Endothelial cell of umbilical vein (primary cell): ENCODE measurements around the gene XYLT1. TPM values are rescaled to one million over a fixed set of nuclear protein-coding genes. Genes with fewer than 3 reads are reported as not detected.

Experiments used
- BruUV-seq: library from RNA; stranded (reverse); fragments of 400-500 nt; replicated peaks from 2 replicates; lab custom pipeline; 2021; lab: Mats Ljungman, UMichigan
- CTCF ChIA-PET: fragments of 300-600, 350-600 bp; sonication (Branson Sonifier 250); formaldehyde crosslinking; loops from one replicate; lab custom pipeline; 2021; ENCODE audit warnings: antibody characterized with exemption, inconsistent platforms; lab: Charles Lee
- POLR2A ChIA-PET: fragments of 300-600, 350-600 bp; sonication (Branson Sonifier 250); formaldehyde crosslinking; loops from one replicate; lab custom pipeline; 2021; ENCODE audit warnings: antibody characterized with exemption, inconsistent platforms; lab: Charles Lee
- DNase-seq: peaks from one replicate; pipeline ENCODE4 v3.0.0-alpha.2; 2011; ENCODE audit warnings: low read depth, low spot score
- FAIRE-seq: peaks from 2 replicates; lab custom pipeline; 2011; peaks lifted over from hg19 to GRCh38; lab: Jason Lieb, UNC
- H2AFZ ChIP-seq: 2 replicates; pipeline ENCODE4 v1.6.0; 2012; ENCODE audit warnings: low read depth, low read length, control low read depth, inconsistent platforms
- H3K27ac ChIP-seq: 2 replicates; pipeline ENCODE4 v1.5.1; 2011; ENCODE audit warnings: low read depth, mild to moderate bottlenecking, control low read depth, low read length, moderate library complexity; ENCODE audit not compliant: insufficient read depth
- H3K27me3 ChIP-seq, 2 experiments: 2 replicates each; pipeline versions ENCODE4 v1.6.0 to v1.6.1; 2011; ENCODE audit warnings: low read length in 2 of 2, mixed read lengths in 1 of 2; ENCODE audit not compliant: control insufficient read depth in 2 of 2, insufficient read depth in 2 of 2
- H3K36me3 ChIP-seq, 2 experiments: 2 replicates in 1 of 2; 3 replicates in 1 of 2; pipeline ENCODE4 v1.5.1; 2011; ENCODE audit warnings: low read length in 2 of 2, mild to moderate bottlenecking in 1 of 2, moderate library complexity in 1 of 2; ENCODE audit not compliant: control insufficient read depth in 2 of 2, insufficient read depth in 2 of 2; ENCODE audit errors: extremely low read depth in 1 of 2
- H3K4me1 ChIP-seq: 3 replicates; pipeline ENCODE4 v1.5.1; 2011; ENCODE audit warnings: mild to moderate bottlenecking, low read length; ENCODE audit not compliant: control insufficient read depth, insufficient read depth; ENCODE audit errors: extremely low read depth
- H3K4me2 ChIP-seq: 2 replicates; pipeline ENCODE4 v1.6.1; 2011; ENCODE audit warnings: low read length, control low read depth, mixed read lengths; ENCODE audit not compliant: insufficient read depth
- H3K4me3 ChIP-seq, 3 experiments: fragments of 200-600 bp in 1 of 3; sonication (generic), shearing (Covaris generic) in 1 of 3; replicated peaks in 1 of 3; 2 replicates each; pipeline ENCODE4 v1.5.1; 2011 to 2016; ENCODE audit warnings: control low read depth in 3 of 3, low read length in 3 of 3, mild to moderate bottlenecking in 2 of 3, inconsistent platforms in 1 of 3, low read depth in 1 of 3, moderate library complexity in 1 of 3; ENCODE audit not compliant: insufficient read depth in 1 of 3
- H3K79me2 ChIP-seq: 2 replicates; pipeline ENCODE4 v1.6.0; 2012; ENCODE audit warnings: low read length, inconsistent platforms; ENCODE audit not compliant: control insufficient read depth, insufficient read depth
- H3K9ac ChIP-seq: replicated peaks from 2 replicates; pipeline ENCODE3; 2011; ENCODE audit warnings: low read length, control low read depth; ENCODE audit not compliant: insufficient read depth; ENCODE audit errors: extremely low read depth
- H3K9me1 ChIP-seq: replicated peaks from 3 replicates; pipeline ENCODE4 v1.6.0; 2011; ENCODE audit warnings: mild to moderate bottlenecking, low read length; ENCODE audit not compliant: control insufficient read depth, insufficient read depth; ENCODE audit errors: extremely low read depth
- H3K9me3 ChIP-seq: replicated peaks from 2 replicates; pipeline ENCODE4 v1.5.1; 2012; ENCODE audit warnings: low read length, inconsistent platforms; ENCODE audit not compliant: control insufficient read depth, insufficient read depth
- H4K20me1 ChIP-seq: replicated peaks from 2 replicates; pipeline ENCODE3; 2011; ENCODE audit warnings: mild to moderate bottlenecking, low read length; ENCODE audit not compliant: control insufficient read depth, insufficient read depth; ENCODE audit errors: extremely low read depth
- EZH2 ChIP-seq: IDR thresholded peaks from 2 replicates; pipeline ENCODE4 v1.6.1; 2012; ENCODE audit warnings: borderline replicate concordance, low read depth, mild to moderate bottlenecking, moderate library complexity, low read length, inconsistent platforms; ENCODE audit not compliant: severe bottlenecking
- FOS ChIP-seq: IDR thresholded peaks from 2 replicates; pipeline ENCODE4 v1.6.1; 2011; ENCODE audit warnings: mild to moderate bottlenecking, low read length, moderate library complexity, borderline replicate concordance; ENCODE audit not compliant: insufficient read depth
- GATA2 ChIP-seq: IDR thresholded peaks from 2 replicates; pipeline ENCODE4 v1.7.0; 2011; ENCODE audit warnings: low read depth, mild to moderate bottlenecking, moderate library complexity, mixed read lengths, low read length; ENCODE audit not compliant: insufficient read length, insufficient read depth
- JUN ChIP-seq: IDR thresholded peaks from 2 replicates; pipeline ENCODE4 v1.6.1; 2011; ENCODE audit warnings: borderline replicate concordance, low read depth; ENCODE audit not compliant: insufficient read length, insufficient read depth
- MYC ChIP-seq: IDR thresholded peaks from one replicate; pipeline ENCODE4 v1.6.1; 2011; ENCODE audit warnings: mild to moderate bottlenecking, low read depth, low read length
- POLR2A ChIP-seq: IDR thresholded peaks from 2 replicates; pipeline ENCODE4 v1.6.1; 2012; ENCODE audit warnings: low read depth, mild to moderate bottlenecking, control low read depth, low read length
- POLR2AphosphoS5 ChIP-seq: IDR thresholded peaks from 2 replicates; pipeline ENCODE4 v1.6.1; 2012; ENCODE audit warnings: low read depth, mild to moderate bottlenecking, control low read depth, low read length, moderate library complexity; ENCODE audit not compliant: insufficient read depth
- dilution Hi-C: fragments of 300-500 bp; cut with MboI; formaldehyde crosslinking; loops from one replicate; pipeline ENCODE4 v1.15.0; 2019; ENCODE audit warnings: low sequenced_read_pairs; ENCODE audit not compliant: extremely low pct_ligation_motif_present
- intact Hi-C: fragments of 100-400 bp; cut with micrococcal nuclease; formaldehyde crosslinking; loops from one replicate; pipeline ENCODE4 v1.10.0; 2022
- polyA plus RNA-seq, 4 experiments: library from polyadenylated mRNA; depleted of rRNA in 3 of 4; stranded (reverse) in 3 of 4; unstranded in 1 of 4; fragments of >200 nt; gene quantifications; 2 replicates each; pipeline versions ENCODE4 v1.2.1 to v1.2.3, GENCODE V29; 2011 to 2012; ENCODE audit warnings: missing spikeins in 1 of 4
- total RNA-seq: library from RNA; stranded (reverse); gene quantifications from 2 replicates; pipeline ENCODE4 v1.2.3, GENCODE V29; 2021
- TF ChIP-seq, protein P1 (sequence below), 2 donors: IDR thresholded peaks; 1 replicate in 1 of 2; 2 replicates in 1 of 2; pipeline ENCODE4 v1.5.1; 2011; ENCODE audit warnings: low read length in 2 of 2, mild to moderate bottlenecking in 2 of 2, moderate library complexity in 2 of 2, control low read depth in 1 of 2, inconsistent platforms in 1 of 2, low read depth in 1 of 2; ENCODE audit not compliant: insufficient read depth in 1 of 2; ENCODE audit errors: extremely low read depth in 1 of 2
- TF ChIP-seq, protein P2 (sequence below): IDR thresholded peaks from 2 replicates; pipeline ENCODE4 v1.6.1; 2011; ENCODE audit not compliant: insufficient read depth, insufficient read length

XYLT1 gene
- total and polyA plus RNA-seq, 2 donors (not counting 3 experiments of a cell fraction or from before 2014, with no cell fraction given) = 0.63 to 2.9 TPM

DNA sequence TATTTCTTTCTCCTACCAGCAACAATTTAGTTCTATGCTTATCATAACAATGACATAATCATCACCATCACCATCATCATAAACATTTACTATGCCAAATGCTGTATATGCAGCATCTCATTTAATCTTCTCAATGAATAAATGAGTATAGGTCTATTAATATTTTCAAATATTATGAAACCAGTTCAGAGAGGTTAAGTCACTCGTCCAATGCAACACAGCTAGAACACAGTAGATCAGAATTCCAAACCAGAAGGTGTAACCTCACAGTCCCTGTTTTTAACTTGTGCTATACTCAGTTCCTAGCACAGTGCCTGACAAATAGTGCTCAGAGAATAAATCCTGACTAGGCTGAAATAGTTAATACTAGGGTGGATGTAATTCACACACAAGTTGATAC is 314.8 kb downstream of the XYLT1 start:
- Histone ChIP-seq H3K4me2 (no peak overlapping the region), H3K4me3 (no peak overlapping the region), H4K20me1 (no peaks in the 10 kb centered on the region), H3K79me2 (no peaks in the 10 kb centered on the region), H3K9me3 (no peaks in the 10 kb centered on the region), H3K27ac (no peak overlapping the region), H3K27me3 (no peaks in the 10 kb centered on the region), H3K9me1 (no peaks in the 10 kb centered on the region), H3K36me3 (no peaks in the 10 kb centered on the region), H2AFZ (no peak overlapping the region), H3K9ac (no peak overlapping the region), H3K4me1 (no peaks in the 10 kb centered on the region)
- BruUV-seq = no TSS peak
- FAIRE-seq (no peak), DNase-seq (no peak)
- ChIA-PET CTCF (no interaction called here), POLR2A (no interaction called here)
- dilution Hi-C loops (no loop called here), intact Hi-C loops (no loop called here)
- TF ChIP-seq POLR2A (no peak), GATA2 (no peak)
- TF ChIP-seq, protein P1, sequence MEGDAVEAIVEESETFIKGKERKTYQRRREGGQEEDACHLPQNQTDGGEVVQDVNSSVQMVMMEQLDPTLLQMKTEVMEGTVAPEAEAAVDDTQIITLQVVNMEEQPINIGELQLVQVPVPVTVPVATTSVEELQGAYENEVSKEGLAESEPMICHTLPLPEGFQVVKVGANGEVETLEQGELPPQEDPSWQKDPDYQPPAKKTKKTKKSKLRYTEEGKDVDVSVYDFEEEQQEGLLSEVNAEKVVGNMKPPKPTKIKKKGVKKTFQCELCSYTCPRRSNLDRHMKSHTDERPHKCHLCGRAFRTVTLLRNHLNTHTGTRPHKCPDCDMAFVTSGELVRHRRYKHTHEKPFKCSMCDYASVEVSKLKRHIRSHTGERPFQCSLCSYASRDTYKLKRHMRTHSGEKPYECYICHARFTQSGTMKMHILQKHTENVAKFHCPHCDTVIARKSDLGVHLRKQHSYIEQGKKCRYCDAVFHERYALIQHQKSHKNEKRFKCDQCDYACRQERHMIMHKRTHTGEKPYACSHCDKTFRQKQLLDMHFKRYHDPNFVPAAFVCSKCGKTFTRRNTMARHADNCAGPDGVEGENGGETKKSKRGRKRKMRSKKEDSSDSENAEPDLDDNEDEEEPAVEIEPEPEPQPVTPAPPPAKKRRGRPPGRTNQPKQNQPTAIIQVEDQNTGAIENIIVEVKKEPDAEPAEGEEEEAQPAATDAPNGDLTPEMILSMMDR (IDR thresholded peaks at IDR 0.05; ENCODE audit: extremely low read depth in 1 of 2, insufficient read depth in 1 of 2, low read depth in 1 of 2, low read length in 2 of 2) = no peak

DNA sequence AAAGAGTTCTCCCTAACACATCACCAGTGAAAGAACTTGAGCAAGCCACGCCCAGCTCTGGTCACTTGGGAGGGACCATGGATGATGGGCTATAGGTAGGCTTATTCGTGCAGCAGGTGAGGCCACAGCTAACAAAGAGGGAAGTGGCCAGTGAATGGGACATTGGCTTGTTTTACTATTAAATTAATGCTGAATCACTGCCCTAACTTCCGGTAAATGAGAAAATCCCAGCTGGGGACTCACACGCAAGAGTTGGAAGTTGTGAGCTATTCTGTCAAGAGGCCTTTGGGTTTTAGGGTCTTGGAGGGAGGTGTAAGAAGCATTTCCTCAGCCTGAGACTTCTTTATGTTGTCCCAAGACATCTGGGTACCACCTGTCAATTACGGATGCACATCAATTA is 315.3 kb downstream of the XYLT1 start:
- no peaks in the 10 kb centered on the region for H3K36me3 ChIP-seq
- no peak overlapping the region for H3K27ac ChIP-seq
- H4K20me1 ChIP-seq = no peaks in the 10 kb centered on the region
- intact Hi-C loops (no loop called here), dilution Hi-C loops (no loop called here)
- no peaks in the 10 kb centered on the region for H3K9me3 ChIP-seq
- TF ChIP-seq, protein P2, sequence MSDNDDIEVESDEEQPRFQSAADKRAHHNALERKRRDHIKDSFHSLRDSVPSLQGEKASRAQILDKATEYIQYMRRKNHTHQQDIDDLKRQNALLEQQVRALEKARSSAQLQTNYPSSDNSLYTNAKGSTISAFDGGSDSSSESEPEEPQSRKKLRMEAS = no peak
- TF ChIP-seq EZH2 = no peak
- no peak for TF ChIP-seq POLR2A
- TF ChIP-seq, protein P1 (IDR thresholded peaks at IDR 0.05; ENCODE audit: extremely low read depth in 1 of 2, insufficient read depth in 1 of 2, low read depth in 1 of 2, low read length in 2 of 2) = no peak
- TF ChIP-seq FOS = no peak
- TF ChIP-seq GATA2 = no peak
- no peak for TF ChIP-seq POLR2AphosphoS5
- no peak for TF ChIP-seq JUN
- no peak for TF ChIP-seq MYC
- BruUV-seq = no TSS peak
- ChIA-PET POLR2A (no interaction called here), CTCF (no interaction called here)
- no peak overlapping the region for H2AFZ ChIP-seq
- no peak overlapping the region for H3K4me2 ChIP-seq
- no peaks in the 10 kb centered on the region for H3K79me2 ChIP-seq
- FAIRE-seq (no peak), DNase-seq (no peak)
- no peak overlapping the region for H3K9ac ChIP-seq
- H3K4me3 ChIP-seq = no peak overlapping the region
- no peaks in the 10 kb centered on the region for H3K4me1 ChIP-seq
- H3K9me1 ChIP-seq = no peaks in the 10 kb centered on the region
- H3K27me3 ChIP-seq = no peaks in the 10 kb centered on the region
